Skeletal muscle cell (primary cell): ENCODE measurements around the gene OTOA.
"Not testable (repeated sequence)": the region's sequence is repeated elsewhere in the genome, so short reads cannot be mapped to it uniquely, and the experiment has no call there.

Experiments used
- DNase-seq: peaks from one replicate; pipeline ENCODE4 v3.0.0-alpha.2; 2010; ENCODE audit warnings: low read depth
- H3K4me3 ChIP-seq: 2 replicates; pipeline ENCODE4 v1.5.1; 2011; ENCODE audit warnings: low read depth, mild to moderate bottlenecking, control low read depth, low read length, moderate library complexity

The OTOA gene

GRCh38 chr16:21664801-21665492, 1.2 kb downstream of the OTOA start:
- no peak overlapping the region for H3K4me3 ChIP-seq

GRCh38 chr16:21666772-21667171, 3.0 kb downstream of the OTOA start:
- no peak for DNase-seq

More at GRCh38 chr16:21664801-21665492, 1.2 kb downstream of the OTOA start:
- no peak for DNase-seq

GRCh38 chr16:21667575-21667974, 3.8 kb downstream of the OTOA start:
- no peak for DNase-seq
- no peak overlapping the region for H3K4me3 ChIP-seq

More at GRCh38 chr16:21666772-21667171, 3.0 kb downstream of the OTOA start:
- no peak overlapping the region for H3K4me3 ChIP-seq

- no peak overlapping the region for H3K4me3 ChIP-seq
- DNase-seq = no peak
Measured at GRCh38 chr16:21673469-21673868, 9.7 kb downstream of the OTOA start.

GRCh38 chr16:21674456-21674855, 10.7 kb downstream of the OTOA start:
- not testable (repeated sequence) for H3K4me3 ChIP-seq, DNase-seq

- not testable (repeated sequence) for H3K4me3 ChIP-seq, DNase-seq
Measured at GRCh38 chr16:21680714-21681113, 16.9 kb downstream of the OTOA start.

- DNase-seq = no peak
- no peak overlapping the region for H3K4me3 ChIP-seq
Measured at GRCh38 chr16:21683184-21683583, 19.4 kb downstream of the OTOA start.

- DNase-seq = no peak
- H3K4me3 ChIP-seq = no peak overlapping the region
Measured at GRCh38 chr16:21684199-21684598, 20.4 kb downstream of the OTOA start.

GRCh38 chr16:21685034-21685455, 21.3 kb downstream of the OTOA start:
- no peak for DNase-seq
- H3K4me3 ChIP-seq = no peak overlapping the region

GRCh38 chr16:21689107-21689506, 25.3 kb downstream of the OTOA start:
- no peak for DNase-seq
- H3K4me3 ChIP-seq = no peak overlapping the region

GRCh38 chr16:21690967-21691366, 27.2 kb downstream of the OTOA start:
- DNase-seq, H3K4me3 ChIP-seq: not testable (repeated sequence)

GRCh38 chr16:21694609-21695008, 30.8 kb downstream of the OTOA start:
- no peak for DNase-seq
- no peak overlapping the region for H3K4me3 ChIP-seq

GRCh38 chr16:21697032-21697431, 33.3 kb downstream of the OTOA start:
- H3K4me3 ChIP-seq = no peak overlapping the region
- no peak for DNase-seq

- no peak for DNase-seq
- no peak overlapping the region for H3K4me3 ChIP-seq
Measured at GRCh38 chr16:21698169-21699032, 34.6 kb downstream of the OTOA start.

GRCh38 chr16:21701271-21701670, 37.5 kb downstream of the OTOA start:
- H3K4me3 ChIP-seq = no peak overlapping the region
- DNase-seq = no peak

- no peak overlapping the region for H3K4me3 ChIP-seq
- DNase-seq = no peak
Measured at GRCh38 chr16:21702276-21702675, 38.5 kb downstream of the OTOA start.

GRCh38 chr16:21703156-21703555, 39.4 kb downstream of the OTOA start:
- no peak for DNase-seq
- no peak overlapping the region for H3K4me3 ChIP-seq

GRCh38 chr16:21703589-21704174, 39.9 kb downstream of the OTOA start:
- DNase-seq = no peak
- no peak overlapping the region for H3K4me3 ChIP-seq

GRCh38 chr16:21704266-21704665, 40.5 kb downstream of the OTOA start:
- no peak overlapping the region for H3K4me3 ChIP-seq
- DNase-seq = no peak

GRCh38 chr16:21704733-21705132, 41.0 kb downstream of the OTOA start:
- H3K4me3 ChIP-seq = no peak overlapping the region
- no peak for DNase-seq
